NCI-H69 (cell line): ENCODE results near the gene GRK5.
"Not testable (repeated sequence)": the region's sequence is repeated elsewhere in the genome, so short reads cannot be mapped to it uniquely, and the experiment has no call there.

ENCODE experiments used
- DNase-seq: peaks from one replicate; lab custom pipeline; 2025; lab: John Stamatoyannopoulos, UW

The GRK5 gene

GRCh38 chr10:119274519-119275045 lies 67.2 kb downstream of the GRK5 start:
- DNase-seq: peak; percentile 18

GRCh38 chr10:119275085-119275484 lies 67.7 kb downstream of the GRK5 start:
- no peak for DNase-seq

- DNase-seq: not testable (repeated sequence)
Measured at GRCh38 chr10:119276194-119276593, 68.8 kb downstream of the GRK5 start.

- no peak for DNase-seq
Measured at GRCh38 chr10:119278126-119278709, 70.8 kb downstream of the GRK5 start.

- DNase-seq: no peak
Measured at GRCh38 chr10:119279441-119279840, 72.1 kb downstream of the GRK5 start.

GRCh38 chr10:119281581-119282071 lies 74.3 kb downstream of the GRK5 start:
- peak; percentile 82 for DNase-seq

GRCh38 chr10:119282446-119282845 lies 75.1 kb downstream of the GRK5 start:
- DNase-seq: no peak

GRCh38 chr10:119283387-119283786 lies 76.0 kb downstream of the GRK5 start:
- no peak for DNase-seq

- no peak for DNase-seq
Measured at GRCh38 chr10:119283818-119284217, 76.4 kb downstream of the GRK5 start.

GRCh38 chr10:119284679-119285096 lies 77.3 kb downstream of the GRK5 start:
- no peak for DNase-seq

- no peak for DNase-seq
Measured at GRCh38 chr10:119285495-119286267, 78.3 kb downstream of the GRK5 start.

- DNase-seq: no peak
Measured at GRCh38 chr10:119286516-119286915, 79.1 kb downstream of the GRK5 start.

GRCh38 chr10:119286983-119287633 lies 79.7 kb downstream of the GRK5 start:
- no peak for DNase-seq

GRCh38 chr10:119288574-119289001 lies 81.2 kb downstream of the GRK5 start:
- no peak for DNase-seq

- no peak for DNase-seq
Measured at GRCh38 chr10:119289227-119289920, 82.0 kb downstream of the GRK5 start.

- peak; percentile 5 for DNase-seq
Measured at GRCh38 chr10:119290301-119291048, 83.1 kb downstream of the GRK5 start.

- DNase-seq: peak; percentile 6
Measured at GRCh38 chr10:119291223-119291900, 84.0 kb downstream of the GRK5 start.

GRCh38 chr10:119292968-119293760 lies 85.8 kb downstream of the GRK5 start:
- DNase-seq: no peak

- DNase-seq: no peak
Measured at GRCh38 chr10:119296703-119297102, 89.3 kb downstream of the GRK5 start.
